ENCODE measurements around the gene NUP43.

Gene NUP43

DNA sequence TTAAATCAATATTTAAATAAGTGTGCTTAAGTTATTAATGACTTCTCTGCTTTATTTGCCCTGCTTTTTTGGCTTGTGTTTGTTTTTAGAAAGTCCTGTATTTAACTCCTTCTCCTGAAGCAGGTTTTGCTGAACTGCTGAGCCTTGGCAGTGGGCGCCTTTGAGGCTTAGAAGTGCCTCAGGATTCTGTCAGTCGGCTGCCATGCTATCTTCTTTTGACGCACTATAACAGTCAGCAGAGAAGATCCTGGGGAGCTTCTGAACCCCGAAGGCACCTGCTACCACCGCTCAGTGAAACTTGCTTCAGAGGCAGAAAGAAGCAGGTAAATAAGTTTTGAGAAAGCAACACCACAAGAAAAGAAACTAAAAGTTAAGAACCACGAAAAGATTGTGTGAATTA is 25.6 kb upstream of the NUP43 start:
- DNase-seq (ENCODE audit: low spot score) = no peak
- in situ Hi-C loops (cut with MboI; ENCODE audit: low pct_unique_long_range_greater_than_20kb, low sequenced_read_pairs, unreplicated experiment) = no loop called here
- TF ChIP-seq, protein P1, sequence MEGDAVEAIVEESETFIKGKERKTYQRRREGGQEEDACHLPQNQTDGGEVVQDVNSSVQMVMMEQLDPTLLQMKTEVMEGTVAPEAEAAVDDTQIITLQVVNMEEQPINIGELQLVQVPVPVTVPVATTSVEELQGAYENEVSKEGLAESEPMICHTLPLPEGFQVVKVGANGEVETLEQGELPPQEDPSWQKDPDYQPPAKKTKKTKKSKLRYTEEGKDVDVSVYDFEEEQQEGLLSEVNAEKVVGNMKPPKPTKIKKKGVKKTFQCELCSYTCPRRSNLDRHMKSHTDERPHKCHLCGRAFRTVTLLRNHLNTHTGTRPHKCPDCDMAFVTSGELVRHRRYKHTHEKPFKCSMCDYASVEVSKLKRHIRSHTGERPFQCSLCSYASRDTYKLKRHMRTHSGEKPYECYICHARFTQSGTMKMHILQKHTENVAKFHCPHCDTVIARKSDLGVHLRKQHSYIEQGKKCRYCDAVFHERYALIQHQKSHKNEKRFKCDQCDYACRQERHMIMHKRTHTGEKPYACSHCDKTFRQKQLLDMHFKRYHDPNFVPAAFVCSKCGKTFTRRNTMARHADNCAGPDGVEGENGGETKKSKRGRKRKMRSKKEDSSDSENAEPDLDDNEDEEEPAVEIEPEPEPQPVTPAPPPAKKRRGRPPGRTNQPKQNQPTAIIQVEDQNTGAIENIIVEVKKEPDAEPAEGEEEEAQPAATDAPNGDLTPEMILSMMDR (IDR thresholded peaks at IDR 0.05; ENCODE audit: extremely low read depth, insufficient read depth, missing control alignments) = no peak

DNA sequence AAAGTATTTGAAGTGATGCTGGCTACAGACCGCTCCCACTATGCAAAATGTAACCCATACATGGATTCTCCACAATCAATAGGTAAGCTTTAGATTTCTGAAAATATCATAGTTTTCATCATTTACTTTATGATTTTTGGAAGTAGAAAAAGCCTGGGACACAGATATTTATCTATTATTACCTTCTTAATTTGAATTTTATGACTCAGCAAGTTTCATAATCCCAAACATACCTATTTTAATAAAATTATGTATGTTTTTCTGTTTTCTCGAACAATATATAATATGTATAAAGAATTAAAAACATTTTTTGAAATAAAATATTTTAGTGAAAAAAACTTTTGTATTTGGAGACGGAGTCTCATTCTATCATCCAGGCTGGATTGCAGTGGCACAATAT is 24.9 kb upstream of the NUP43 start:
- in situ Hi-C loops (cut with MboI; ENCODE audit: low pct_unique_long_range_greater_than_20kb, low sequenced_read_pairs, unreplicated experiment) = no loop called here
- DNase-seq (ENCODE audit: low spot score) = no peak
- TF ChIP-seq, protein P1 (IDR thresholded peaks at IDR 0.05; ENCODE audit: extremely low read depth, insufficient read depth, missing control alignments) = no peak

DNA sequence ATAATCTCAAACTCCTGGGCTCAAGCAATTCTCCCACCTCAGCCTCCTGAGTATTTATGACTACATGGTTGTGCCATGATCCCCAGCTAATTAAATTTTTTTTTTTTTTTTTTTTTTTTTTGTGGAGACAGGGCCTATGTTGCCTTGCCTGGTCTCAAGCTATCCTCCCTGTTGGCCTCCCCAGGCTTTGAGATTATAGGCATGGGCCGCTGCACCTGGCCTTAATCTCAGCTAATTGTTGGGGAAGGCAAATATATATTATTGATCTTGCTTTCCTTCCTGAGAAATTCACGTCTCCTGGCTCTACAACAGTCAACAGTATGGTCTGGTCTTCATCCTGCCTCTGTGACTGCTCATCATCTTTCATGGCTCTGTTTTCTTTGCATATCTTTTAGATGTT is 23.3 kb upstream of the NUP43 start:
- in situ Hi-C loops (cut with MboI; ENCODE audit: low pct_unique_long_range_greater_than_20kb, low sequenced_read_pairs, unreplicated experiment) = no loop called here
- TF ChIP-seq, protein P1 (IDR thresholded peaks at IDR 0.05; ENCODE audit: extremely low read depth, insufficient read depth, missing control alignments) = no peak
- no peak for DNase-seq (ENCODE audit: low spot score)

DNA sequence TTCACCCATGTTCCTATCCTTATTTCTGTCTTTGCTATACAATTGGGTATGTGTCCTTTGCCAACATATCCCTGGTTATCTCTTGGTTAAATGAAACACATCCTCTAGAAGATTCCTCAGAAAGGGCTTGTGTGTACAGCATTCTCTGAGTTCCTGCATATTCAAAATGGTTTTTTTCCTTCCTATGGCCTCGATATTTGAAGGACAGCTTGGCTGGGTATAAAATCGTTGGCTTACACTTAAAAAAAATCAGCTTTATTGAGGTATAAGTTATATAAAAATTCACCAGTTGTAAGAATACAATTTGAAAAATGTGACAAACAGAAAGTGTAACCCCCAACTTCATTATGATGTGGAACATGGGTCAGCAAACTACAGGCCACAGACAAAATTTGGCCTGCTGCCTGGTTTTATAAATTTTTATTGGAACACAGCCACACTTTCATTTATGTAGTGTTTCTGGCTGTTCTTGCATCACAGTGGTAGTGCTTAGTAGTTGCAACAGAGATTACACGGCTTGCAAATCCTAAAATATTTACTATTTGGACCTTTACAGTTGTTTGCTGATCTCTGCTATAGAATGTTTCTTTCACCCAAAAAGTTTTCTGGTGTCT is 19.9 kb upstream of the NUP43 start:
- in situ Hi-C loops (cut with MboI; ENCODE audit: low pct_unique_long_range_greater_than_20kb, low sequenced_read_pairs, unreplicated experiment) = no loop called here
- TF ChIP-seq, protein P1 (IDR thresholded peaks at IDR 0.05; ENCODE audit: extremely low read depth, insufficient read depth, missing control alignments) = no peak
- DNase-seq (ENCODE audit: low spot score) = no peak

DNA sequence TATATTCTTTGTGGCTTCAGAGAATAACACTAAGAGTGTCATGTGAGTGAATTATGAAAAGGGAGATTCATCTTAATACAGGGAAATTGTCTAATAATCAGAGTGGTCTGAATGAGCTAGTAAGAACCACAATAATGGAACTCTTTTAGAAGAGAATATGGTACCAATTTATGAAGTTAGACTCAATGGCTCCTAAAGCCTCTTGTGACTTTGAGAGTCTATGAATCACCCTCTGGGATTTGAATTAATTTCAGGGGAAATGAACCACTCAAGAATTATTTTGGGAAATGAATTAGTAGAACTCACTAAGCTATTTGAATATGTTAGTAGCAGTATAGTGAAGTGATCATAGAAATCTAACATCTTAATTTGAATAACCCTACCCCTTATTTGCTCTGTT is 17.5 kb upstream of the NUP43 start:
- DNase-seq (ENCODE audit: low spot score) = no peak
- in situ Hi-C loops (cut with MboI; ENCODE audit: low pct_unique_long_range_greater_than_20kb, low sequenced_read_pairs, unreplicated experiment) = no loop called here
- TF ChIP-seq, protein P1 (IDR thresholded peaks at IDR 0.05; ENCODE audit: extremely low read depth, insufficient read depth, missing control alignments) = no peak

DNA sequence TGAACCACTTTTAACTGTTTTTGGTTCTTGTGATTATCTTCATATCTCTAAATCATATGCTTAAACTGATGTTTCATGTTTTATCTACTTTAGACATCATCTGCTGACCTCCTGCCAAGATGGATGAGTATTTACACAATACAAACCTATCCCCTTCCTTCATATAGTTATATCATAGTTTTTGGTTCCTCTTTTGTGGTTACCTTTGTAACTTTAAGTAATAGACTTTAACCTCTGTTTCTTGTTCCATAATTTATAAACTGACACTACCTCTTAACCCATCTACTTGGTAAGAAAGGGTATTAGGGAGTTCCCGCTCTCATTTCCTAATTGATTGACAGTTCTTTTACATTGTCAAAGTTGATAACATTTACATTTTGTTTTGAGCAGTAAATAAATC is 15.1 kb upstream of the NUP43 start:
- in situ Hi-C loops (cut with MboI; ENCODE audit: low pct_unique_long_range_greater_than_20kb, low sequenced_read_pairs, unreplicated experiment) = no loop called here
- TF ChIP-seq, protein P1 (IDR thresholded peaks at IDR 0.05; ENCODE audit: extremely low read depth, insufficient read depth, missing control alignments) = no peak
- DNase-seq (ENCODE audit: low spot score) = peak; percentile 45

DNA sequence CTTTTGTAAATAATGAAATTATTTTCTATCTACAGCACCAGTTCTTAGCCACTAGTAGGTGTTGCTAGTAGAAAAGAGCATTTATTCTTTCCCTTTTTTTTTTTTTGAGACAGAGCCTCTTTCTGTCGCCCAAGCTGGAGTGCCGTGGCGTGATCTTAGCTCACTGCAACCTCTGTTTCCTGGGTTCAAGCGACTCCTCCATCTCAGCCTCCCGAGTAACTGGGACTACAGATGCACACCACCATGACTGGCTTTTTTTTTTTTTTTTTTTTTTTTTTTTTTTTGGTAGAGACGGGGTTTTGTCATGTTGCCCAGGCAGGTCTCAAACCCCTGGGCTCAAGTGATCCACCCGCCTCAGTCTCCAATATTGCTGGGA is 9.9 kb upstream of the NUP43 start:
- TF ChIP-seq, protein P1 (IDR thresholded peaks at IDR 0.05; ENCODE audit: extremely low read depth, insufficient read depth, missing control alignments) = no peak
- no peak for DNase-seq (ENCODE audit: low spot score)
- in situ Hi-C loops (cut with MboI; ENCODE audit: low pct_unique_long_range_greater_than_20kb, low sequenced_read_pairs, unreplicated experiment) = no loop called here

Measured in GM13977 (cell line).